Adrenal gland (tissue), 12 donors: ENCODE results near the gene NLGN2. TPM values are rescaled to one million over a fixed set of nuclear protein-coding genes. Genes with fewer than 3 reads are reported as not detected.
A peak's percentile ranks its signal among the peaks of the same experiment; 100 is the strongest.

ENCODE experiments used
- DNase-seq, 7 donors: peaks; one replicate each; pipeline ENCODE4 v3.0.0-alpha.2; 2019 to 2020
- H3K27ac ChIP-seq, 5 donors: fragments of 200-600 bp; sonication (generic) in 4 of 5; 1 replicate in 3 of 5; 2 replicates in 2 of 5; pipeline versions ENCODE4 v1.5.1 to v1.8.0; 2016 to 2020; ENCODE audit warnings: mild to moderate bottlenecking in 1 of 5
- H3K27me3 ChIP-seq: fragments of 200-600 bp; 2 replicates; pipeline ENCODE4 v1.8.0; 2021
- H3K36me3 ChIP-seq, 2 donors: fragments of 200-600 bp; replicated peaks in 1 of 2; 1 replicate in 1 of 2; 2 replicates in 1 of 2; pipeline versions ENCODE4 v1.5.1 to v1.8.0; 2018 to 2022
- H3K4me1 ChIP-seq, 2 donors: fragments of 200-600 bp; replicated peaks in 1 of 2; 1 replicate in 1 of 2; 2 replicates in 1 of 2; pipeline versions ENCODE4 v1.5.1 to v1.8.0; 2018 to 2021
- H3K4me3 ChIP-seq, 4 donors: fragments of 200-600 bp; sonication (generic) in 3 of 4; one replicate each; pipeline ENCODE4 v1.5.1; 2016 to 2018
- H3K9me3 ChIP-seq, 3 donors: fragments of 200-600 bp; sonication (generic) in 1 of 3; replicated peaks in 1 of 3; 1 replicate in 2 of 3; 2 replicates in 1 of 3; pipeline versions ENCODE4 v1.5.1 to v1.8.0; 2016 to 2021
- CTCF ChIP-seq, 6 experiments: fragments of 450-650 bp in 4 of 6; fragments of 200-600 bp in 2 of 6; sonication (generic) in 1 of 6; IDR thresholded peaks; 1 replicate in 5 of 6; 2 replicates in 1 of 6; pipeline versions ENCODE4 v1.5.1 to v1.8.0; 2016 to 2021; ENCODE audit warnings: antibody characterized with exemption in 6 of 6, mild to moderate bottlenecking in 2 of 6, moderate library complexity in 1 of 6
- POLR2A ChIP-seq, 2 donors: fragments of 450-650 bp; IDR thresholded peaks; one replicate each; pipeline ENCODE4 v1.6.1; 2017; ENCODE audit warnings: antibody characterized with exemption in 2 of 2, mild to moderate bottlenecking in 2 of 2, moderate library complexity in 1 of 2
- WGBS, 4 donors: extraction: QIAGEN DNeasy Blood & Tissue Kit in 2 of 4; methylation state at CpG; one replicate each; pipeline versions ENCODE4 v1.1.5 to v1.1.7; 2013 to 2017; 5-methylcytosine and 5-hydroxymethylcytosine counted together
- intact Hi-C, 2 donors: fragments of 100-400 bp; cut with DNase I; formaldehyde crosslinking; loops; one replicate each; pipeline versions ENCODE4 v1.14.1 to v1.15.0; 2022 to 2023
- polyA plus RNA-seq, 3 donors: library from polyadenylated mRNA; stranded (reverse); fragments of 200-250 nt in 2 of 3; fragments of 350-450 nt in 1 of 3; fragmentation: Illumina TruSeq in 1 of 3; extraction: RNeasy Lipid Tissue Mini Kit (QIAGEN cat#74804) in 1 of 3; gene quantifications; one replicate each; pipeline ENCODE4 v1.2.3, GENCODE V29; 2013 to 2014
- total RNA-seq, 9 donors: library from RNA; depleted of rRNA in 4 of 9; stranded (reverse); fragments of >200 nt in 4 of 9; fragments of 120-200 nt in 1 of 9; fragmentation: NEBNext Ultra II Directional in 1 of 9; extraction: Animal tissue kit (Norgen Biotek cat#: 25700) in 1 of 9; gene quantifications; one replicate each; pipeline versions ENCODE4 v1.1.0 to v1.2.4, GENCODE V29; 2013 to 2023
- donor health status: healthy with polysubstance abuse.
- donor health status: Bipolar disorder and iron deficiency.
- donor health status: DM: yes; HTN: yes; CAD: no.
- donor health status: DM: no; HTN: no; CAD: no.
- donor health status: DM: no; HTN: no; CAD: no.
- donor health status: DM: yes; HTN: yes; CAD: no.

NLGN2 gene
- total and polyA plus RNA-seq, 12 donors = 2.8 to 44.6 (median 16.6) TPM

GRCh38 chr17:7460850-7461660 lies 53.4 kb downstream of the NLGN2 start:
- peaks cover 0 to 39% of the 10 kb centered on the region in 2 donors for H3K36me3 ChIP-seq
- H3K4me1 ChIP-seq = peaks cover 4 to 5% of the 10 kb centered on the region in 2 donors
- no peaks in the 10 kb centered on the region for H3K27me3 ChIP-seq
- H3K27ac ChIP-seq = peak overlapping the region in 2 of 5 donors; percentile 29 to 49
- 93 to 95% (median 94%) methylated on average over 7 of the region's 7 CpGs for WGBS, 4 donors
- TF ChIP-seq CTCF (IDR thresholded peaks at IDR 0.05) = no peak
- no peak for TF ChIP-seq POLR2A (IDR thresholded peaks at IDR 0.05)
- intact Hi-C loops = no loop called here
- no peak overlapping the region for H3K4me3 ChIP-seq
- no peak for DNase-seq
- H3K9me3 ChIP-seq = no peaks in the 10 kb centered on the region

DNA sequence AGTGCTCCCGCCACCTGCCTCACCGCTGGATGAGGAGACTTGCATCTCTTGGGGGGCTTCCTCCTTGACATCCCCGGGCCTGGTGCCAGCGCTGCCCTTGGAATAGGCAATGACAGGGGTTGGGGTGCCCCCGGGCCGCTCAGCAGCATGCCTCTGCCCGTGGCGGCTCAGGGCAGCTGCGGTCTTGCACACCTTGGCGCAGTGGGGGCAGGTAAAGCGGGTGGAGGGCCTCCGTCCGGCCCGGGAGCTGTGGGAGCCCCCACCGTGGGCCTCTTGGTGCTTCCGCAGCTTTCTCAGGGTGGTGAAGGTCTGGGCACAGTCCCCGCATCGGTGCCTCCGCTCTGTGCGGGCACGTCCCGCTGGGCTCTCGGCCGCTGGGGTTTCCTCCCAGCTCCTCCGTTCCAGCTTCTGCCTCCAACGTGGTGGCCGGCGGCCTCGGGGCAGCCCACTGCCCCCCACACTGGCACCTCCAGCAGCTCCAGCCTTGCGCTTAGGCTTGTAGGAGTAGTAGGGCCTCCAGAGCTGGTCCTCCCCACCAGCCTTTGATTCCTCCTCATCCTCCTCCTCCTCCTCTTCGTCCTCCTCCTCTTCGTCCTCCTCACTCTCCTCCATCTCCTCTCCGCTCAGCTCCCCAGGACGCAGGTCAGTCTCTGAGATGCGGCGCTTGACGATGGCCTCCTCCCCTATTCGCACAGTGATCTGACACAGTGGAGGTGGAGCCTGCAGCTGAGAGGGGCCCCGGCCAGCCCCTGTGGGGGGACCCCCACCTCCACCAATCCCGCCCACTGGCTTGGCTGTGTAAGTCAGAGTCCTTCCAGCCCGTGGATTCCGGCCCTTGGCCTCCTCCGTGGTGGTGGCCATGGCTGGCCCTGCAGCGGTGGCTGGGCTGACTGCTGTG lies 55.1 kb downstream of the NLGN2 start:
- H3K4me3 ChIP-seq = no peak overlapping the region
- intact Hi-C loops = no loop called here
- DNase-seq = no peak
- peak overlapping the region in 1 of 5 donors; percentile 34 for H3K27ac ChIP-seq
- TF ChIP-seq CTCF (IDR thresholded peaks at IDR 0.05) (no peak), POLR2A (IDR thresholded peaks at IDR 0.05) (no peak)
- H3K36me3 ChIP-seq = peaks cover 0 to 43% of the 10 kb centered on the region in 2 donors
- WGBS, 4 donors = 83 to 88% (median 86%) methylated on average over 15 to 44 of the region's 44 CpGs
- H3K9me3 ChIP-seq = no peaks in the 10 kb centered on the region
- no peaks in the 10 kb centered on the region for H3K27me3 ChIP-seq
- peaks cover 20 to 22% of the 10 kb centered on the region in 2 donors for H3K4me1 ChIP-seq

- no peak for DNase-seq
- no peak for TF ChIP-seq POLR2A (IDR thresholded peaks at IDR 0.05)
- TF ChIP-seq CTCF (IDR thresholded peaks at IDR 0.05) = no peak
- 83 to 94% (median 85%) methylated on average over 5 to 14 of the region's 14 CpGs for WGBS, 4 donors
- H3K27ac ChIP-seq = peak overlapping the region in 1 of 5 donors; percentile 34
- intact Hi-C loops = no loop called here
- no peak overlapping the region for H3K4me3 ChIP-seq
- peaks cover 20 to 24% of the 10 kb centered on the region in 2 donors for H3K4me1 ChIP-seq
- H3K36me3 ChIP-seq = peaks cover 0 to 43% of the 10 kb centered on the region in 2 donors
- H3K27me3 ChIP-seq = no peaks in the 10 kb centered on the region
- no peaks in the 10 kb centered on the region for H3K9me3 ChIP-seq
Measured at GRCh38 chr17:7463372-7463846, 55.8 kb downstream of the NLGN2 start.

- H3K4me1 ChIP-seq = peaks cover 20 to 24% of the 10 kb centered on the region in 2 donors
- H3K27me3 ChIP-seq = no peaks in the 10 kb centered on the region
- H3K36me3 ChIP-seq = peaks cover 0 to 43% of the 10 kb centered on the region in 2 donors
- no peak overlapping the region for H3K4me3 ChIP-seq
- no peak for DNase-seq
- no peaks in the 10 kb centered on the region for H3K9me3 ChIP-seq
- intact Hi-C loops = no loop called here
- TF ChIP-seq POLR2A (IDR thresholded peaks at IDR 0.05) (no peak), CTCF (IDR thresholded peaks at IDR 0.05) (no peak)
- 83 to 92% (median 88%) methylated on average over 9 of the region's 9 CpGs for WGBS, 4 donors
- H3K27ac ChIP-seq = no peak overlapping the region
Measured at GRCh38 chr17:7464081-7464480, 56.4 kb downstream of the NLGN2 start.
